Heart left ventricle (tissue), 16 donors: ENCODE results near the gene LRBA. TPM values are rescaled to one million over a fixed set of nuclear protein-coding genes. Genes with fewer than 3 reads are reported as not detected.

Experiments used
- ATAC-seq, 4 donors: fragments of 200-7000 bp; cut with Tn5 transposase; one replicate each; pipeline ENCODE4 v1.9.1; 2020 to 2022; ENCODE audit warnings: moderate library complexity in 4 of 4, mild to moderate bottlenecking in 3 of 4, moderate number of reproducible peaks in 1 of 4
- DNase-seq, 5 donors: peaks; one replicate each; pipeline ENCODE4 v3.0.0-alpha.2; 2020
- H3K27ac ChIP-seq, 12 donors: fragments of 200-600 bp; sonication (generic) in 4 of 12; one replicate each; pipeline versions ENCODE4 v1.5.0 to v1.8.0; 2016 to 2022; ENCODE audit warnings: mild to moderate bottlenecking in 2 of 12
- H3K27me3 ChIP-seq, 9 donors: fragments of 200-600 bp; sonication (generic) in 2 of 9; one replicate each; pipeline versions ENCODE4 v1.5.1 to v1.8.0; 2016 to 2022; ENCODE audit warnings: mild to moderate bottlenecking in 3 of 9
- H3K36me3 ChIP-seq, 9 donors: fragments of 200-600 bp; sonication (generic) in 2 of 9; one replicate each; pipeline versions ENCODE4 v1.5.0 to v1.8.0; 2018 to 2022; ENCODE audit warnings: mild to moderate bottlenecking in 2 of 9
- H3K4me1 ChIP-seq, 12 donors: fragments of 200-600 bp; sonication (generic) in 4 of 12; one replicate each; pipeline versions ENCODE4 v1.5.0 to v1.8.0; 2016 to 2022; ENCODE audit warnings: mild to moderate bottlenecking in 3 of 12
- H3K4me3 ChIP-seq, 12 donors: fragments of 200-600 bp; sonication (generic) in 4 of 12; one replicate each; pipeline versions ENCODE4 v1.5.0 to v1.8.0; 2017 to 2022; ENCODE audit warnings: mild to moderate bottlenecking in 9 of 12, moderate library complexity in 4 of 12
- H3K9me3 ChIP-seq, 12 donors: fragments of 200-600 bp; sonication (generic) in 4 of 12; one replicate each; pipeline versions ENCODE4 v1.5.0 to v1.8.0; 2016 to 2022; ENCODE audit warnings: mild to moderate bottlenecking in 1 of 12
- POLR2A ChIP-seq, 2 donors: fragments of 450-650 bp; IDR thresholded peaks; one replicate each; pipeline ENCODE4 v1.6.1; 2017; ENCODE audit warnings: antibody characterized with exemption in 2 of 2, mild to moderate bottlenecking in 2 of 2, moderate library complexity in 2 of 2
- WGBS, 4 donors: extraction: QIAGEN DNeasy Blood & Tissue Kit in 2 of 4; methylation state at CpG; one replicate each; pipeline versions ENCODE4 v1.1.5 to v1.1.7; 2013 to 2018; 5-methylcytosine and 5-hydroxymethylcytosine counted together
- intact Hi-C, 10 donors: fragments of 100-400 bp; cut with DNase I; formaldehyde crosslinking; loops; one replicate each; pipeline versions ENCODE4 v1.11.1 to v1.14.2; 2022
- polyA plus RNA-seq, 2 donors: library from polyadenylated mRNA; stranded (reverse); fragments of 200-250 nt; gene quantifications; one replicate each; pipeline ENCODE4 v1.2.3, GENCODE V29; 2013
- total RNA-seq, 9 donors: library from RNA; depleted of rRNA in 2 of 9; stranded (reverse); fragments of >200 nt in 2 of 9; fragmentation: NEBNext Ultra II Directional in 3 of 9; extraction: Animal tissue kit (Norgen Biotek cat#: 25700) in 3 of 9; gene quantifications; one replicate each; pipeline versions ENCODE4 v1.1.0 to v1.2.4, GENCODE V29; 2016 to 2023
- TF ChIP-seq, protein P1 (sequence below), 12 donors: fragments of 200-600 bp; sonication (generic) in 4 of 12; IDR thresholded peaks; one replicate each; pipeline versions ENCODE4 v1.5.0 to v1.8.0; 2018 to 2022; ENCODE audit warnings: antibody characterized with exemption in 12 of 12, mild to moderate bottlenecking in 5 of 12
- donor health status: ischemic (EF 13 %, LVEDD 7.1; RV severe dilation, severe dysfunction).
- donor health status: healthy with polysubstance abuse.
- donor health status: DM: no; HTN: yes; CAD: no.
- donor health status: DM: no; HTN: no; CAD: no.
- donor health status: ischemic (EF 25% LVEDD 6.9; RV normal size, moderate dysfunction).
- donor health status: ischemic (EF 25% LVEDD 5.7; RV mildly dilated, moderate dysfunction).
- donor health status: healthy.
- donor health status: DM: yes; HTN: yes; CAD: no.
- donor health status: ischemic (EF 35%, LVEDD 5.7; RV mildly dilated, moderate dysfunction).
- donor health status: nonischemic (EF 11% LVEDD 7.7; RV severe dilation, severe dysfunction).
- donor health status: DM: yes; HTN: yes; CAD: no.
- donor health status: PGD.
- donor health status: ischemic (EF 29% LVEDD 5.4; RV normal size, mild dysfunction).
- donor health status: nonischemic (EF 23%, LVEDD 6.1; RV moderate dilation, normal function).

The LRBA gene
- total and polyA plus RNA-seq, 11 donors, result 6.5 to 35.1 (median 22.6) TPM

DNA sequence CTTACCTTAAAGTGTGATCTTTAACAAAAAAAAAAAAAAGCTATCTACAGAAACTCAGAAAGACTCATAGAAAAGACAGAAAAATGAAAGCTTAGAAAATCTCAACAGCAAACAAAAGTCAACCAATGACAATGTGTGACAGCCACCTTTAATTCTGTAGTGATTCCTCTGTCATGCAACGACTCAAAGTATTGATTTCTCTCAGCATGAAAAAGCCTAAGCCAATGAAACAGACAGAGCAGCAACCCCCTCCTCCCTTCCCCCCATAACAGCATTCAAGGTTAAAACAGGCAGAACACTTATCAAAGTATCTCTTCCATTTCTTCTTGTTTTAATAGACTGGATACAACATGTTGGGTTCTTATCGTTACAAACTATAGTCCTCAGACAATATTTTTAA, 320.6 kb downstream of the LRBA start:
- TF ChIP-seq, protein P1, sequence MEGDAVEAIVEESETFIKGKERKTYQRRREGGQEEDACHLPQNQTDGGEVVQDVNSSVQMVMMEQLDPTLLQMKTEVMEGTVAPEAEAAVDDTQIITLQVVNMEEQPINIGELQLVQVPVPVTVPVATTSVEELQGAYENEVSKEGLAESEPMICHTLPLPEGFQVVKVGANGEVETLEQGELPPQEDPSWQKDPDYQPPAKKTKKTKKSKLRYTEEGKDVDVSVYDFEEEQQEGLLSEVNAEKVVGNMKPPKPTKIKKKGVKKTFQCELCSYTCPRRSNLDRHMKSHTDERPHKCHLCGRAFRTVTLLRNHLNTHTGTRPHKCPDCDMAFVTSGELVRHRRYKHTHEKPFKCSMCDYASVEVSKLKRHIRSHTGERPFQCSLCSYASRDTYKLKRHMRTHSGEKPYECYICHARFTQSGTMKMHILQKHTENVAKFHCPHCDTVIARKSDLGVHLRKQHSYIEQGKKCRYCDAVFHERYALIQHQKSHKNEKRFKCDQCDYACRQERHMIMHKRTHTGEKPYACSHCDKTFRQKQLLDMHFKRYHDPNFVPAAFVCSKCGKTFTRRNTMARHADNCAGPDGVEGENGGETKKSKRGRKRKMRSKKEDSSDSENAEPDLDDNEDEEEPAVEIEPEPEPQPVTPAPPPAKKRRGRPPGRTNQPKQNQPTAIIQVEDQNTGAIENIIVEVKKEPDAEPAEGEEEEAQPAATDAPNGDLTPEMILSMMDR (IDR thresholded peaks at IDR 0.05), result no peak
- no peak for TF ChIP-seq POLR2A (IDR thresholded peaks at IDR 0.05)
- H3K4me3 ChIP-seq, result no peak overlapping the region
- no peak for DNase-seq
- intact Hi-C loops, result no loop called here
- no peak overlapping the region for H3K27ac ChIP-seq
- no peaks in the 10 kb centered on the region for H3K4me1 ChIP-seq
- no peaks in the 10 kb centered on the region for H3K36me3 ChIP-seq
- WGBS, 4 donors, result 80 to 85% (median 81%) methylated on average over 2 of the region's 2 CpGs
- H3K9me3 ChIP-seq, result no peaks in the 10 kb centered on the region
- no peak for ATAC-seq
- no peaks in the 10 kb centered on the region for H3K27me3 ChIP-seq

DNA sequence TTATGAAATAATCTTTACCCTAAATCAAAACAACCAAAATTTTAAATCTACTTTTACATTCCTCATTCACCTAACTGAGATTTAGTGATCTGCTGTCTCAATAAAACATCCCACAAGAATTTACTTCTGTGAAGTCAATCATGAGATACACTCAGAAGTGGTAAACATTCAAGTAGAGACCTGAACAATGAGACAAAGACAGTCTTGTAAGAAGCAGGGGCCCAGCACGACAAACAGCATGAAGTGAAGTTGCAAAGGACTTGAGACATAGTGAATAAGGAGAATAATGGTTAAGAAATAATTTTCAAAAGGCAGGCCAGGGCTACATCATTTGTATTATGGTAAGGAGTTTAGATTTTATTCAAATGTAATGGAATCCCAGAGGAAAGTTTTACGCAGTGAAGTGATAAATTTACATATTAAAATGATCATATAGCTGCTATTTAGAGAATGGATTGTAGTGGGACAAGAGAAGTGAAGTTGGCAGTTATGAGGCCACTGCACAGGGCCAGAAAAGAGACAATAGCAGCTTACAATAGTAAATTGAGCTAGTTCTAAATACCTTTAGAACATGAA, 331.2 kb downstream of the LRBA start:
- no peaks in the 10 kb centered on the region for H3K9me3 ChIP-seq
- H3K36me3 ChIP-seq, result peaks cover 0 to 9% (median 0%) of the 10 kb centered on the region in 9 donors
- H3K27ac ChIP-seq, result no peak overlapping the region
- ATAC-seq (no peak), DNase-seq (no peak)
- H3K4me3 ChIP-seq, result no peak overlapping the region
- no peaks in the 10 kb centered on the region for H3K4me1 ChIP-seq
- no peaks in the 10 kb centered on the region for H3K27me3 ChIP-seq
- intact Hi-C loops, result no loop called here
- TF ChIP-seq, protein P1 (IDR thresholded peaks at IDR 0.05), result no peak
- TF ChIP-seq POLR2A (IDR thresholded peaks at IDR 0.05), result no peak
- WGBS, 4 donors, result 83 to 89% (median 86%) methylated on average over 2 of the region's 2 CpGs

DNA sequence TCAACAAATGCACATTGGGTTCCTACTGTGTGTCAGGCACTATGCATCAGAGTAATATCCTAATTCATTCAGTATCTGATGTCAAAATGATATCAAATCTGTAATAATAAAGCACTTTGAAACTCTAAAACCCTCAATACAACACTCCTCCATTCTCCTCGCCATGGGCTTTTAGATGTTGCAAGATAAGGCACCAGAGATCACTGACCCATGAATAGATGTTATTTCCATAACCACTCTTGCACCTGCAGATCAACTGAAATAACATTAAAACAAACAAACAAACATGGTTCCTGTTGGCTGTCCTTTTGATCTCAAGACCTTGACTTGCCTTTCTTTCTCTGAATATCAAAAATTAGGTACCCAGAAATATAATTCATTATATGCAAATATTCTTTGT, 333.0 kb downstream of the LRBA start:
- peaks cover 0 to 9% (median 0%) of the 10 kb centered on the region in 9 donors for H3K36me3 ChIP-seq
- H3K4me1 ChIP-seq, result no peaks in the 10 kb centered on the region
- no peak overlapping the region for H3K4me3 ChIP-seq
- intact Hi-C loops, result no loop called here
- ATAC-seq (no peak), DNase-seq (no peak)
- no peaks in the 10 kb centered on the region for H3K9me3 ChIP-seq
- WGBS, 4 donors, result 89 to 96% (median 90%) methylated on average over 1 of the region's 1 CpG
- no peak overlapping the region for H3K27ac ChIP-seq
- no peak for TF ChIP-seq POLR2A (IDR thresholded peaks at IDR 0.05)
- TF ChIP-seq, protein P1 (IDR thresholded peaks at IDR 0.05), result no peak
- H3K27me3 ChIP-seq, result no peaks in the 10 kb centered on the region

DNA sequence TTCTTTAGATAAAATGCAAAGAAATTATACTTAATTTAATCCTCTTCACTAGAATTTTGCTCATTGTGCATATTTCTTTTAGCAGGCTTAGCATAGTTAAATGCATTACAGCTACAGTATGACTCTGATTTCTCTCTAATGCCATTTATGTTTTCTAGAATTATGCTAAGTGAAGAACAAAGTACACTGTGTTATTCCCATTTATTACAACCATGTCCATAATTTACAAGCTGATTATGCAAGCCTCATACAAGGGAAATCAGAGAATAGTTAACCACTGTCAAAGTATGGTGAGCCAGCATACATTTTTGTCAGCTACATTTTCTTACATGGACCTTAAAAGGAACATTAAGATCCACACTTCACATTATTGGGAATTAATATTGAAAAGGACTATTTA, 334.0 kb downstream of the LRBA start:
- Histone ChIP-seq H3K27ac (no peak overlapping the region), H3K4me1 (no peaks in the 10 kb centered on the region), H3K4me3 (no peak overlapping the region), H3K27me3 (no peaks in the 10 kb centered on the region), H3K36me3 (peaks cover 0 to 9% (median 0%) of the 10 kb centered on the region in 9 donors), H3K9me3 (no peaks in the 10 kb centered on the region)
- intact Hi-C loops, result no loop called here
- ATAC-seq (no peak), DNase-seq (no peak)
- TF ChIP-seq, protein P1 (IDR thresholded peaks at IDR 0.05), result no peak
- no peak for TF ChIP-seq POLR2A (IDR thresholded peaks at IDR 0.05)
